Esophagus (tissue), 2 donors: ENCODE results near the gene TSTD2. TPM values are rescaled to one million over a fixed set of nuclear protein-coding genes. Genes with fewer than 3 reads are reported as not detected.

Source experiments
- H3K27ac ChIP-seq, 2 donors: one replicate each; pipeline ENCODE4 v1.5.1; 2013; ENCODE audit warnings: low read depth in 2 of 2, mild to moderate bottlenecking in 2 of 2, inconsistent platforms in 1 of 2, low read length in 1 of 2, moderate library complexity in 1 of 2
- H3K27me3 ChIP-seq, 2 donors: one replicate each; pipeline ENCODE4 v1.6.1; 2013; ENCODE audit warnings: low read length in 2 of 2, control low read depth in 1 of 2, mild to moderate bottlenecking in 1 of 2; ENCODE audit not compliant: insufficient read depth in 2 of 2, control insufficient read depth in 1 of 2
- H3K36me3 ChIP-seq, 2 donors: one replicate each; pipeline ENCODE4 v1.6.1; 2013; ENCODE audit warnings: low read length in 1 of 2; ENCODE audit not compliant: control insufficient read depth in 2 of 2, insufficient read depth in 2 of 2
- H3K4me1 ChIP-seq, 2 donors: one replicate each; pipeline ENCODE4 v1.6.1; 2013; ENCODE audit warnings: low read length in 1 of 2; ENCODE audit not compliant: control insufficient read depth in 2 of 2, insufficient read depth in 2 of 2
- H3K4me3 ChIP-seq, 2 donors: one replicate each; pipeline ENCODE4 v1.5.1; 2013; ENCODE audit warnings: low read length in 2 of 2, mild to moderate bottlenecking in 2 of 2, low read depth in 1 of 2, moderate library complexity in 1 of 2
- H3K9me3 ChIP-seq, 2 donors: one replicate each; pipeline ENCODE4 v1.6.1; 2013; ENCODE audit warnings: mild to moderate bottlenecking in 2 of 2, low read depth in 1 of 2, low read length in 1 of 2, moderate library complexity in 1 of 2; ENCODE audit not compliant: control insufficient read depth in 2 of 2, insufficient read depth in 1 of 2
- WGBS, 2 donors: extraction: QIAGEN DNeasy Blood & Tissue Kit; methylation state at CpG; one replicate each; pipeline ENCODE4 v1.1.7; 2013; 5-methylcytosine and 5-hydroxymethylcytosine counted together
- polyA plus RNA-seq, 2 donors: library from polyadenylated mRNA; stranded (reverse); fragments of 200-250 nt; gene quantifications; one replicate each; pipeline ENCODE4 v1.2.3, GENCODE V29; 2013
- donor health status: healthy with polysubstance abuse.
- donor health status: Bipolar disorder and iron deficiency.

TSTD2 gene
- polyA plus RNA-seq, 2 donors, result 7.1 to 7.9 TPM

GRCh38 chr9:97560851-97561250, 72.3 kb downstream of the TSTD2 start:
- Histone ChIP-seq H3K9me3 (no peaks in the 10 kb centered on the region), H3K27me3 (no peaks in the 10 kb centered on the region), H3K27ac (no peak overlapping the region), H3K4me1 (peaks cover 0 to 8% of the 10 kb centered on the region in 2 donors), H3K36me3 (no peaks in the 10 kb centered on the region), H3K4me3 (no peak overlapping the region)

- Histone ChIP-seq H3K27me3 (no peaks in the 10 kb centered on the region), H3K4me3 (no peak overlapping the region), H3K4me1 (peaks cover 0 to 8% of the 10 kb centered on the region in 2 donors), H3K27ac (no peak overlapping the region), H3K9me3 (no peaks in the 10 kb centered on the region), H3K36me3 (no peaks in the 10 kb centered on the region)
- WGBS, 2 donors, result 86 to 92% methylated on average over 6 of the region's 6 CpGs
These were observed 73.0 kb downstream of the TSTD2 start for GRCh38 chr9:97560154-97560553.

GRCh38 chr9:97559111-97559514, 74.1 kb downstream of the TSTD2 start:
- Histone ChIP-seq H3K4me1 (peaks cover 0 to 5% of the 10 kb centered on the region in 2 donors), H3K27ac (peak overlapping the region in 1 of 2 donors; percentile 24), H3K27me3 (no peaks in the 10 kb centered on the region), H3K9me3 (no peaks in the 10 kb centered on the region), H3K4me3 (no peak overlapping the region), H3K36me3 (no peaks in the 10 kb centered on the region)
- 79% methylated on average over 10 of the region's 10 CpGs for WGBS, 2 donors

GRCh38 chr9:97558701-97559101, 74.5 kb downstream of the TSTD2 start:
- no peak overlapping the region for H3K4me3 ChIP-seq
- WGBS, 2 donors, result 55 to 58% methylated on average over 3 of the region's 3 CpGs
- H3K4me1 ChIP-seq, result peaks cover 0 to 3% of the 10 kb centered on the region in 2 donors
- no peaks in the 10 kb centered on the region for H3K36me3 ChIP-seq
- no peaks in the 10 kb centered on the region for H3K27me3 ChIP-seq
- H3K9me3 ChIP-seq, result no peaks in the 10 kb centered on the region
- peak overlapping the region in 1 of 2 donors; percentile 66 for H3K27ac ChIP-seq

GRCh38 chr9:97557606-97558095, 75.5 kb downstream of the TSTD2 start:
- H3K27me3 ChIP-seq, result no peaks in the 10 kb centered on the region
- peak overlapping the region; percentile 66 to 79 for H3K27ac ChIP-seq
- H3K4me3 ChIP-seq, result no peak overlapping the region
- H3K4me1 ChIP-seq, result no peaks in the 10 kb centered on the region
- 26 to 37% methylated on average over 7 of the region's 7 CpGs for WGBS, 2 donors
- H3K9me3 ChIP-seq, result no peaks in the 10 kb centered on the region
- H3K36me3 ChIP-seq, result no peaks in the 10 kb centered on the region

- WGBS, 2 donors, result 69 to 72% methylated on average over 15 of the region's 15 CpGs
These were observed 76.2 kb downstream of the TSTD2 start for GRCh38 chr9:97556721-97557605.

GRCh38 chr9:97556036-97556720, 77.0 kb downstream of the TSTD2 start:
- Histone ChIP-seq H3K36me3 (no peaks in the 10 kb centered on the region), H3K9me3 (no peaks in the 10 kb centered on the region), H3K27ac (peak overlapping the region; percentile 37 to 79), H3K27me3 (no peaks in the 10 kb centered on the region), H3K4me3 (no peak overlapping the region), H3K4me1 (no peaks in the 10 kb centered on the region)
- WGBS, 2 donors, result 95% methylated on average over 10 of the region's 10 CpGs

More at GRCh38 chr9:97556721-97557605, 76.2 kb downstream of the TSTD2 start:
- H3K27me3 ChIP-seq, result no peaks in the 10 kb centered on the region
- peak overlapping the region; percentile 66 to 79 for H3K27ac ChIP-seq
- no peaks in the 10 kb centered on the region for H3K36me3 ChIP-seq
- no peak overlapping the region for H3K4me3 ChIP-seq
- H3K9me3 ChIP-seq, result no peaks in the 10 kb centered on the region
- no peaks in the 10 kb centered on the region for H3K4me1 ChIP-seq

- Histone ChIP-seq H3K4me1 (no peaks in the 10 kb centered on the region), H3K4me3 (no peak overlapping the region), H3K36me3 (no peaks in the 10 kb centered on the region), H3K27me3 (no peaks in the 10 kb centered on the region), H3K9me3 (no peaks in the 10 kb centered on the region), H3K27ac (no peak overlapping the region)
- 66 to 68% methylated on average over 15 of the region's 15 CpGs for WGBS, 2 donors
These were observed 78.0 kb downstream of the TSTD2 start for GRCh38 chr9:97555164-97555563.

GRCh38 chr9:97554566-97555075, 78.5 kb downstream of the TSTD2 start:
- no peaks in the 10 kb centered on the region for H3K9me3 ChIP-seq
- H3K27ac ChIP-seq, result no peak overlapping the region
- no peaks in the 10 kb centered on the region for H3K4me1 ChIP-seq
- no peaks in the 10 kb centered on the region for H3K27me3 ChIP-seq
- WGBS, 2 donors, result 90% methylated on average over 6 of the region's 6 CpGs
- no peaks in the 10 kb centered on the region for H3K36me3 ChIP-seq
- no peak overlapping the region for H3K4me3 ChIP-seq
